ACHN (cell line): Measurements from ENCODE around the gene NXPE2.

ENCODE experiments used
- DNase-seq: peaks from one replicate; pipeline ENCODE4 v3.0.0-alpha.2; 2015
- in situ Hi-C: cut with HindIII; loops from 2 replicates; pipeline ENCODE4 v1.10.0; 2017; ENCODE audit warnings: low sequenced_read_pairs, low pct_ligation_motif_present, low pct_unique_long_range_greater_than_20kb

NXPE2 gene

DNA sequence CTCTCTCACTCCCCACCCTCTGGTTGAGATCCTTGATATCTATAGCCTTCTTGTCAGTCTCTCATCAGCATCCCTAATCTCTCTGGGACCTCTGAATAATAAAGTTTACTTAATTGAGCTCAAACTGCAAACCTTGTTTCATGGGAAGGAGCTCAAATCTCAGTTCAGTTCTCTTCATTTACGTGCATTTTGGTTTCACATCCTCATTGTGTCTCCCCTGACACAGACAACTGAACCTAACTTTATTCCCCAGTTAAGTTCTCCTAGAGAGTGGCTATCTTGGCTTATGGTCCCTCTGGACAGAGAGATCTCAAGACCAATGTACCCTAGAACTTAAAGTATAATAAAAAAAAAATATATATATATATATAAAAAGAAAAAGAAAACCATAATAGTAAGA is 47.3 kb downstream of the NXPE2 start:
- in situ Hi-C loops: no loop called here
- DNase-seq: no peak

DNA sequence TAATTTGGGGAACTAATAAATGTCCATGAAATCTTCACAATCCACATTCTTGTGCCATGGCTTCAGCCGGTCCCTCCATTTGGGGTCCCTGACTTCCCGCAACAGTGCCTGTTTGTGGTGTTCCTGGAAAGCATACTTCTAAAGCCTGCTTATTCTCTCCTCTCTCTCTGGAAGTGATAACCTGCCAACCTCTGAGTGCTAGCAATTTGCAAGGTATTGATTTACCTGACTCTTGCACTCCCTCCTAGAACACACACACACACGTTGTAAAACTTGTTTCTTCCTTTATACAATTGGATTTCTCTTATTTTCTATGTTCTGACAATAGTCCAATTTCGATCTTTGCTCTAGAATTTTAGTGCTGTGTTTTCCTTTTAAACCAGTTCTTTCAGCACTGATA is 58.5 kb downstream of the NXPE2 start:
- no peak for DNase-seq
- in situ Hi-C loops: no loop called here

DNA sequence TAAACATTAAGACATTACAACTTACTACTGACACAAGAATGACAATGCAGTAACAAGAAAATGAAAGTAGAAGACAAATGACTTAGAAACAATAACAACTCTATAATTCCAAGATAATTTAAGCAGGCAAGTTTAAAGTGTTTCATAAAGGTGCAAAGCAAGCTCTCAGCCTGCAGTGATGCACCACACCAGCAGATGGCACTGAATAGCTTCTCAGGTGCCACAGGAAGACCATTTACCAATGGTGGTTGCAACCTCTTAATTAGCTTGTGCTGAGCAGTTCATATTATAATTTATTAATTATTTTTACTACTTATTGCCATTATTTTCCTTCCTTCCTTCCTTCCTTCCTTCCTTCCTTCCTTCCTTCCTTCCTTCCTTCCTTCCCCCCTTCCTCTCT is 60.6 kb downstream of the NXPE2 start:
- DNase-seq: peak; percentile 45
- in situ Hi-C loops: no loop called here

DNA sequence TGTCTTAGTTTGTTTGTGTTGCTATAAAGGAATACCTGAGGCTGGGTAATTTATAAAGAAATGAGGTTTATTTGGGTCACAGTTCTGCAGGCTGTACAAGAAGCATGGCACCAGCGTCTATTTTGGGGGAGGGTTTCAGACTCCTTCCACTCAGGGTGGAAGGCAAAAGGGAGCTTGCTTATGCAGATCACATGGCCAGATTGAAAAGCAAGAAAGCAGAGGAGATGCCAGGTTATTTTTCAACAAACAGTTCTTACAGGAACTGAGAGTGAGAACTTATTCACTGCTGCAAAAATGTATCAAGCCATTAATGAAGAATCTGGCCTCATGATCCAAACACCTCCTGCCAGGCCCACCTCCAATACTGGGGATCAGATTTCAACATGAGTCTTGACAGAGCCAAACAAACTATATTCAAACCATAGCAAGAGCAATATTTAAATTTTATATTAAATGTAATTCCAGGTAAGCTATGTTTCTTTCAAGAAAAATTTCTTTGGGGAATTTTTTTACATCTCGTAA is 66.9 kb downstream of the NXPE2 start:
- in situ Hi-C loops: no loop called here
- DNase-seq: no peak

DNA sequence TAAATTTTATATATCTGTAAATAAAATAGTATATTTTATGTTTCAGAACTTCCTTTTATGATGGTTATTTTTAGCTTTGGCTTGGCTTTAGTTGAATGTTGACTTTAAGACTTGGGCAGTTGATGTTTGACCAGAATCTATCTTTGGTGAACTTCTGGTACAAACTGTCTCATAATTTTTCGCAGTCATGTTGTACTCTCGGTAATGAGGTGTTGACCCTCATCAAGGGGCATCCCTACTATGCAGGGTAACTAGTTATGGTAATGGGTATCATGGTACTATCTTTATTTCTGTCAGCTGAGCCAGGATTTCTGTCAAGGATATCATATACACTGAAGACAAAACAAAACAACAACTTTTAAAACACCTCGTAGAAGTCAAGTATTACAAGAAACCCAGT is 67.7 kb downstream of the NXPE2 start:
- in situ Hi-C loops: no loop called here
- DNase-seq: no peak
